Activated T-helper 9 cell treated with anti-CD3 and anti-CD28 coated beads, Interleukin-2, amount 50 U/mL, for 16 hours (primary cell): ENCODE results near the gene ZDHHC13.
"Not testable (repeated sequence)": the region's sequence is repeated elsewhere in the genome, so short reads cannot be mapped to it uniquely, and the experiment has no call there.

Experiments used
- DNase-seq: peaks from one replicate; pipeline ENCODE4 v3.0.0-alpha.2; 2020; ENCODE audit warnings: low read depth

ZDHHC13 gene

DNA sequence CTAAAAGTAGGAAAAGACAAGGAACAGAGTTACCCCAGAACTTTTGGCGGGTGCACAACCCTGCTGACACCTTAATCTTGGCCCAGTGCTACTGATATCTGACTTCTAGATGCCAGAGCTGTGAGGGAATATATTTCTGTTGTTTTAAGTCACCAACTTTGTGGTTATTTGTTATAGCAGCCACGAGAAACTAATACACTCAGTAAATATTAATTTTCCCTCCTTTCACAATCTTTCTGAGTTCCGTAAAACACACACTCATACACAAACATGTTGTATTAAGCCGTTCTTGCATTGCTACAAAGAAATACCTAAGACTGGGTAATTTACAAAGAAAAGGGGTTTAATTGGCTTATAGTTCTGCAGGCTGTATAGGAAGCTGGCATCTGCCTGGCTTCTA, 16.1 kb upstream of the ZDHHC13 start:
- DNase-seq = no peak

DNA sequence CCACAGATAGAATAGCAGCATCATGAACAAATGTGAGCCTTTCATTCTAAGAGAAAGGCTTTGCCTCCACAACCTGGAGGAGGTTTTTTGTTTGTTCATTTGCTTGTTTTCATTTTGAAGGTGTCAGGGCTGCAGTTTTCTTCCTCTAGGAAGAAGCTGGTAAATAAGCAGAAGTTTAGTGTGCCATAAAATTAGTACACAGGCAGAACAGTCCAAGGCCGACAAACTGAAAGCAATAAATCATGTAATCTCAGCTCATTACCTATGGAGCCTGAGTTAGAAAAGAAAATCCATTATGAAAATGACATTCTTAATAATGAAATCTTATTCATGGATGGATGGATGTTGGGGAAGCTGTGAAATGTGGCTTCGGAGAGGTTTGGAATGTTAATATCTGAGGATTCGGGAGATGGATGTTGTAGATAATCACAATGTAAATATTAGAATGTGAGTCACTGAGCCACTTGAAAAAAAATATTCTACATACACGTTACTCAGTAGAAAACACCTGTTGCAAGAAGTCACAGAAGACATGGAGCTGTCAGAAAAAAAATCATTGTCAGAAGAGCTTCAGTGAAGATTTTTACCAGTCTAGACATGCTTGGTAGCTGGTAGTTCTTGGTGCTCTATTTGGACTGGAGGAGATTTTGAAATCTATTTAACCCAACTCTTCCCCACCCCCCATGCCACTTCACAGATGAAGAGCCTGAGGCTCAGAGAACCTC, 15.0 kb upstream of the ZDHHC13 start:
- DNase-seq = no peak

DNA sequence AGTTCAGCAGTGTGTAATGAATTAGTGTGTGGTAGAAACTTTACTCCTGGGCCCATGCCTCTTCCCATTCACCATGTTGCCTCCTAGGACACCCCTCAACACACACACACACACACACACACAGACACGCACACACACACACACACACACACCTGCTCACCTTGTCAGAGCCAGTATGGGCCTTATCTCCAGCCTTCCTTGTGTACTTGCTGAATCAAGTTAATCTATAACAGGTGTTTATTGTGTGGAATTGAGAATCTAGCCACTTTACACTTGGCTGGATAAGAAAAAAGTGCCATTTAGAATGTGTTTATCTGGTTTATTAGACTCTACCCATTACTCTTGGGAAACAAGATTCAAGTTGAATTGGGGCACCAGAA, 14.5 kb upstream of the ZDHHC13 start:
- DNase-seq = no peak

DNA sequence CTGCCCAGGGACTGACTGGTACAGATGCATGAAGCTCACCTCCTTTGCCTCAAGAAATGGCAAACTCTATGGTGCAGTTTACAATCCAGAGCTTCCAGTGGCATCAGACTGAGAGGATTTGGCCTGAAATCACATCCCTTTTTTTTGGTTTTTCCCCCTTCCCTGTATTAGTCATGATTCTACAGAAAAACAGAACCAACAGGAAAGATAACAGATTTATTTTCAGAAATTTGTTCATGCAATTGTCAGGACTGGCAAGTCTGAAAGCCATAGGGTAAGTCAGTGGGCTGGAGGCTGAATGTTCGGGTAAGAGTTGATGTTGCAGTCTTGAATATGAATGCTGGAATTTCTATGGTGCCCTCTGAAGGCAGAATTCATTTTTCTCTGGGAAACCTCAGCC, 12.0 kb upstream of the ZDHHC13 start:
- no peak for DNase-seq

DNA sequence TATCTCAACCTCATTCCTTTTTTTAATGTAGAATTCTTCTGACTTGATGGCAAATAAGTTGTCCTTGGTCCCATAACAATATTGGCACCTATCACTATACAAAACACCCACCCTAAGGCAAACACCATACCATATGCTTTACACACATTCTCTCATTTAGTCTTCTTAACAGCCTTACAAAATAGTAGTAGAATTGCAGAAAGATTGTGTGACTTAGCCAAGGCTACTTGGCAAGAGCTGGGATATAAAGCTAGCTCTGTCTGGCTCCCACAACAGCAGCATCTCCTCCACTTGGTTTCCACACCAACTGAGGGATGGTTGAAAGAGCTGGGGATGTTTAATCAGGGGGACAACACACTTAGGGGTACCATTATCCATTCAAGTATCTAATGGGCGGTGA, 9.8 kb upstream of the ZDHHC13 start:
- no peak for DNase-seq

DNA sequence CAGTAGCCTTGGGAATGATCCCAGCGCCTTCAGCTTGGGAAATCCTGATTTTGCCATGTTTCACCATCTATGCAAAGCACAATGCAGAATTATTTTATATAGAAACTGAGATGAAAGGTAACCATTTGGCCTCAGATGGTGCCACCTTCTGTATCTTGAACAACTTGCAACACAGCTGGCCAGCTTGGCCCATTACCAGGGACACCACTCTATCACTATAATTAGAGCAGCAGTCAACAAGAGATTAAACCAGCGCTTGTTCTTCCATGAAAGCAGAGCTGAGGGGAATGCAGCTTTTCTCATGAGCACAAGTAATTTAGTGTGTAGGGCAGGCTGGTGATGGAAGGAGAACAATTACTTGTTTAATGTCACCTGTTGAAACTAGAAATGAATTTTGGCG, 6.7 kb upstream of the ZDHHC13 start:
- DNase-seq = no peak

DNA sequence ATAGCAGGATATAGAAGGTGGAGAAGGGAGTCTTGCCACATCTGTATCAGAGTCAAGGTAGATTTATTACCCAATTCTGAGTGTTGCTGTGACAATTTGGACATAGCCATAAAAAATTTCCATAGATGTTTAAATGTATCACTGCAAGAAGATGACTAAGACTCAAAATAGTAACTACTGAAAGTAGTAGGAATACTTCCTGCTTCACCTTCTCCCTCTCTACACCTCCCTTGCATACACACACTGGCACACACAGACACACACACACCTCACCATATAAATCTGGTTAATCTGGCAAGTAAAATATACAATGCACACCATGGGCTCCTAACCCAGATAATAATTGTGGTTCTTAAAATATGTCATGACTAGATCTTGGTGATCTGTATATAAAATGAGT, 5.2 kb upstream of the ZDHHC13 start:
- DNase-seq = no peak

DNA sequence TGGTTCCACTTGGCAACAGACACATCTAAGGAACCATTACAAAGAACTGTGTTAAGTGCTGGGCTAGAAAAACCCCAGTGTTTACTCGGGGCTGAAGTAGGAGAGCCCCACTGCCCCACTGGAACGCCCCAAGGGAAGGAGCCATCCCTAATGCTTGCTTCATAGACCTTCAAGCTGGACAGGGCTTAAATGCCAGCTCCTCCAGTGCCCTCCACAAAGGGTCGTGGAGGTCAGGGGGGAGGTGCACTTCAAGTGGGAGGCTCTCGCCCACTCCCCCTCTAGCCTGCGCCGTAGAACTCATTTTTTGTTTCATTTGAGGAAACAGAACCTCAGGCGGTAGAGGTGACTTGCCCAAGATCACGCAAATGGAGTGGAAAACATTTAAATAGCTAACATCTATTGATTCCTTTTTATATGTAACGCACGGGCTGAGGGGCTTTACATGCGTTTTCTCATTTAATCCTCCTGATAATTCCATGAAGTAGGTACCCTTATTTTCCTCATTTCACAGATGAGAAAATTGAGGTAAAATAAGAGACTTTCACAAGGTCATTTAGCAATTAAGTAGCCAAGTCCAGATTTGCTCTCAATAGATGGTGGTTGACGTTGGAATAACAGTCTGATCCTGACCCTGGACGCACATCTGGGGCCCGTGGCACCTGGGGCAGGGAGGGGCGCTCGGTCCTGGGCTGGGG, 545 bp upstream of the ZDHHC13 start:
- no peak for DNase-seq

DNA sequence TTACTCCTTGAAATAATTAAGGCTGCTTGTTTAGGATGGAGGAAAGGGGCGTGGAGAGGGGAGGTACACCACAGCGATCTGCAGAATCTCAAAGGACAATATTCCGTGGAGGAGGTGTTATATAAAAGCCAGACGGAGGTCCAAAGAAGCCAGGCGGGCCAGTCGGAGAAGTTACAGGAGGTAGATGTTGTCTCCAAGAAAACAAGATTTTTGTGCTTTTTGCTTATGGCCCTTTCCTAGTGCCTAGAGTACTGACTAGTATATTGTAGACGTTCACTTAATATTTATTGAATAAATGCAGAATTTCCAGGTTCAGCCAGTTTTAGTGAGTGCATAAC, 761 bp downstream of the ZDHHC13 start:
- no peak for DNase-seq

DNA sequence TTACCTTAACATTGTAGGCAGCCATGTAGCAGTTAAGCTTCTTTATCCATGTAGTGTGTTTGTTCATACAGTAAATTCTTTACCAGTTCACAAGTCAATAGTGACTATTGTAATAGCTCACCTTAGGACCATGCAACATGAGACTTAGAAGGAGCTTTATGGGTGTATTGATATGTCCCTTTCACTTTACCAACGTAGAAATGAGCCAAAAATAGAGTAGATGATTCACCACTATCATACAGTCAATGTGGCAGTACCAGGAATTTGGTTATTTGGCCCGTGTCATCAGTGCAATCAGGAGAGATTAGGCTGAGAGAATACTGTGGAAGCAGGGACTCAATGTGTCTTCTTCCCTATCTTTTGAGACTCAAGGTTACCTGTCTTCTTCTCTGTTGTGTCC, 4.7 kb downstream of the ZDHHC13 start:
- no peak for DNase-seq

DNA sequence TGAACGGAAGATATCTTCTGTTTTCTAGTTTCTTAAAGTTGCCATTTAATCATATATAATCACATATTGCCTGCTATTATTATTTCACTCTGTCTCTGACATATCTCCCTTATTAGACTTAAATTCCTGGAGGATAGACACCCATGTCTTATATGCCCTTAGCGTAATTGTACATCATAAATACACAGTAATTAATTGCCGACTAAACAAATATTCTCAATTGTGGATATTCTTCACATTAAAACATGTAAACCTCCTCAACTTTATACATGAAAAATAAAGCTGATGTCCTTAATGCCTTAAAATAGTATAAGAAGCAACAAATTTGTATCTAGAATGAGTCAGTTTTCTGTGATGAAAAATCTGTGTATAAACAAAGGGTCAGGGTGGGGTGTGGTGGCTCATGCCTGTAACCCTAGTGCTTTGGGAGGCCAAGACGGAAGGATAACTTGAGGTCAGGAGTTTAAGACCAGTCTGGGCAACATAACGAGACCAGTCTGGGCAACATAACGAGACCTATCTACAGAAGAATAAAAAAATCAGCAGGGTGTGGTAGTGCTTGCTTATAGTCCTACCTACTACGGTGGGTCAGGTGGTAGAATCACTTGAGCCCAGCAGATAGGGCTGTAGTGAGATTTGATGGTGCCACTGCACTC, 6.1 kb downstream of the ZDHHC13 start:
- DNase-seq = no peak

DNA sequence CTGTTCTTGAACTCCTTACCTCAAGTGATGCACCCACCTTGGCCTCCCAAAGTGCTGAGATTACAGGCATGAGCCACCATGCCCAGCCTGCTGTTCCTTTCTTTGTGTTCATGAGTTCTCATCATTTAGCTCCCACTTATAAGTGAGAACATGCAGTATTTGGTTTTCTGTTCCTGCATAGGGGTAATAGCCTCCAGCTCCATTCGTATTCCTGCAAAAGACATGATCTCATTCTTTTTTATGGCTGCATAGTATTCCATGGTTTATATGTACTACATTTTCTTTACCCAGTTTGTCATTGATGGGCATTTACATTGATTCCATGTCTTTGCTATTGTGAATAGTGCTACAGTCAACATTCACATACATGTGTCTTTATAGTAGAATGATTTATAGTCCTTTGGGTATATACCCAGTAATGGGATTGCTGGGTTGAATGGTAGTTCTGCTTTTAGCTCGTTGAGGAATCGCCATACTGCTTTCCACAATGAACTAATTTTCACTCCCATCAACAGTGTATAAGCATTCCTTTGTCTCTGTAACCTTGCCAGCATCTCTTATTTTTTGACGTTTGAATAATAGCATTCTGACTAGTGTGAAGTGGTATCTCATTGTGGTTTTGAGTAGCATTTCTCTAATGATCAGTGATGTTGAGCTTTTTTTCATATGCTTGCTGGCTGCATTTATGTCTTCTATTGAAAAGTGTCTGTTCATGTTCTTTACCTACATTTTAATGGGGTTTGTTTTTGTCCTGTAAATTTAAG, 9.8 kb downstream of the ZDHHC13 start:
- not testable (repeated sequence) for DNase-seq

DNA sequence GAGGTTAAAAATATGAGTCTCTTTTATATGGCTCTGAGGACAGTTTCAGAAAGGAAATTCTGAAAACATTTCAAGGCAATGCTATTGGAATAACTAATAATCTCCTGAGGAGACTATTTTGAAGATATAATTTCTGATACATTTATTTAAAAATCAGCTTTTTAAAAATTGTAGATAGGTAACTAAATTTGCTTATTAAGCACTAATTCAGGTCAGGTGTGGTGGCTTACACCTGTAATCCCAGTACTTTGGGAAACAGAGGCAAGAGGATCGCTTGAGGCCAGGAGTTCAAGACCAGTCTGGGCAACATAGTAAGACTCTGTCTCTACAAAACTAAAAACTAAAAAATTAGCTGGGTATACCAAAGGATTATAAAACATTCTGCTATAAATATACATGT, 17.0 kb downstream of the ZDHHC13 start:
- no peak for DNase-seq

DNA sequence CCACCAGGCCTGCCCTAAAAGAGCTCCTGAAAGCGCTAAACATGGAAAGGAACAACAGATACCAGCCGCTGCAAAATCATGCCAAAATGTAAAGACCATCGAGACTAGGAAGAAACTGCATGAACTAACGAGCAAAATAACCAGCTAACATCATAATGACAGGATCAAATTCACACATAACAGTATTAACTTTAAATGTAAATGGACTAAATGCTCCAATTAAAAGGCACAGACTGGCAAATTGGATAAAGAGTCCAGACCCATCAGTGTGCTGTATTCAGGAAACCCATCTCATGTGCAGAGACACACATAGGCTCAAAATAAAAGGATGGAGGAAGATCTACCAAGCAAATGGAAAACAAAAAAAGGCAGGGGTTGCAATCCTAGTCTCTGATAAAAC, 19.9 kb downstream of the ZDHHC13 start:
- DNase-seq = not testable (repeated sequence)

DNA sequence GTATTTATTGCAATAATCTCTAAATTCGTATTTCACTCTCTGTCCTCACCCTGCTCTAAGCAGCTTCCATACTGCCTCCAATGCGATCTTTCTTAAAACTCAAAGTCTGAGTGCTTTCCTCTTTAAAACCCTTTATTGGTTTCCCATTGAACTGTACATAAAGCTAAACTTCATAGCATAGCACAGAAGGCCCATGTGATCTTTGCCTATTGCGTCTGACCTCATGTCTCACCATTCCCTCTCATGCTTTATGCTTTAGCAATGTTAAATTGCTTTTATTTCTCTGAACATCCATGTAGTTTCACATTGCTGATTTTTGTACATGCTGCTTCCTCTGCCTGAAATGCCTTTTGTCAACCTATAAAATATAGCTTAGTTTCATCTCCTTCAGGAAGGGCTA, 28.4 kb downstream of the ZDHHC13 start:
- DNase-seq = no peak

DNA sequence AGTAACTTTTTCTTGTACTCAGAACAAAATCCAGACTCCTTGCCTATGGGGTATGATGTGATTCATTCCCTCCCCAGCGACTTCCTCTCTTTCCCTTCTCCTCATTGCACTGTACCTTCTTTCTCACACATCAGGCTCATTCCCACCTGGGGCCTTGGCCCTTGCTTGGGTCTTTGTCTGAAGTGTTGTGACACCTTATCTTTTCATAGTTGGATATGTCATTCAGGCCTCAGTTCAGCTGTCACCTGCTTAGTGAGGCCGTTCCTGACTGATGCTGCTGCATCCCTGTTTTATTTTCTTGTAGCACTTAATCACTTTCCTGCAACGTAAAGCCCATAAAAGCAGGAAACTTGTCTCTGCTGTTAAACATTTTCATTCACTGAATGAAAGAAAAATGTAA, 39.9 kb downstream of the ZDHHC13 start:
- no peak for DNase-seq

DNA sequence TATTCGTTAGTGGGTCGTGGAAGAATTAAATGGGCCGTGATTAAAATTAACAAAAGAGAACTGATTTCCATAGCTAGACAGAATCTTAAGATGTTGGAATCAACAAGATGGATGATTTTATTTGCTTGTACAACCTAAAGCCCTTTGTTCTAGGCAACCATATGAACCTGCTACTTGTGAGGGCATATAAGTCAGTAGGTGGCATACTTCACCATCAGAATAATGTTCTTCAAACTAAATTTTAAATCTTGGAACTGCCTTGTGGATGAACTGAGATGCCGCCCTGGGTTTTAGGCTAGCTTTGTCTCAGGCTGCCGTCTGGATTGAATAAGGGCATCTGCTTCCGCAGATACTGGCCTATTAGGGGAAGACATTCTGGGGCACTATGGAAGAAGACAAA, 43.9 kb downstream of the ZDHHC13 start:
- no peak for DNase-seq

DNA sequence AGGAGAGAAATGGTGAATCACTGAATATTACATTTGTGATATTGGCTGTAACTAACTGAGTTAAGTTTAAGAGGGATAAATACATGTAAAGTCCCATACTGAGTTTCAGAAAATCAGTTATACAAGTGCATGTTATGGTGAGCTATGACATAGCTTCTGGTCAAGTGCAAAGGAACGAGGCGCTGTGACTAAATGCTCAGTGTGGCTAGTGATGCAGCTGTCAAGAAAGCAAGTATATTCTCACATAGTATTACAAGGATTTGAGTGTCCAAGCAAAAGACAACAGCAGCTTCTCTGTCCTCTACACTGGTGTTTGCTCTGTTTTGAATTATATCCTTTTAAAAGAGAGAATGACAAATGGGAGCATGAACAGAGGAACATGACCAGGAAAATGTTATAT, 44.7 kb downstream of the ZDHHC13 start:
- DNase-seq = no peak

DNA sequence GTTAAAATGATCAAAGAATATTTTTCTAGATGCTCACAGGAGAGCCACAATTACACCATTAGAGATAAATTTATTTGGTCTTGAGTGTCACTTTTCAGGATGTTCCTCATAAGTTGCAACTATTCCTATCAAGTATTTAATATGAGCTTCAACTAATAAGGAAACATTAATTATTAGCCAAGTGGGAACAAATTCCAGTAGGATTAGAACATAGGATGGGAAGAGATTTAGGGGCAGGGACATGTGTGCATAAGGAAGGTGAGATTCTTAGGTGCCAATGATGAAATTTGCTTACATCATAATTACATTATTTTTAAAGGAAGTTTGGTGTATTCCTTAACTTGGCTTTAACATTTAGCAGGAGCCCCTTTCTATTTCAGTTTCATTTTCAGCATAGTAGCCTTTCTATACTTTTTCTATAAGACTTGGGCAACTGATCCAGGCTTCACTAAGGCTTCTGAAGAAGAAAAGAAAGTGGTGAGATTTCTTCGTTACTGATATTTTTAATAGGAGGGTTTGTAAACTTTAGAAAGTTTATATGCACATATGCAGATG, 46.1 kb downstream of the ZDHHC13 start:
- no peak for DNase-seq

DNA sequence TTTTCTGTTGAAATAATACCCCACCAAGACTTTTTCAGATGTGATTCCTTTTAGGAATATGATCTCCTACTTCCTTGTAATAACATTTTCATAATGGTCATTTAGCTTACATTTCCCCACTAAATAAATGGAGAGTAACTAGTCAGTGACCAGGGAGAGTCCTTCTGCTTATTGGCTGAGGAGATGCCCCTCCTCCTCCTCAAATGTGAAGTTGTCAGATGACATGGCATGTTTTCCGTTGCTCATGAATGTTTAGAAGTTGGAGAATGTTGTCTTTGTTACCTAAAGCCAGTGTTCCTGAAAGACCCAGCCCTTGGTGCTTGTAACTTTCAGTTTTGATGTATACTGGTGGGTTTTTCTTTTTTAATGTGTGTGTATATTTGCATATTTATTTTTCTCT, 46.6 kb downstream of the ZDHHC13 start:
- DNase-seq = no peak

DNA sequence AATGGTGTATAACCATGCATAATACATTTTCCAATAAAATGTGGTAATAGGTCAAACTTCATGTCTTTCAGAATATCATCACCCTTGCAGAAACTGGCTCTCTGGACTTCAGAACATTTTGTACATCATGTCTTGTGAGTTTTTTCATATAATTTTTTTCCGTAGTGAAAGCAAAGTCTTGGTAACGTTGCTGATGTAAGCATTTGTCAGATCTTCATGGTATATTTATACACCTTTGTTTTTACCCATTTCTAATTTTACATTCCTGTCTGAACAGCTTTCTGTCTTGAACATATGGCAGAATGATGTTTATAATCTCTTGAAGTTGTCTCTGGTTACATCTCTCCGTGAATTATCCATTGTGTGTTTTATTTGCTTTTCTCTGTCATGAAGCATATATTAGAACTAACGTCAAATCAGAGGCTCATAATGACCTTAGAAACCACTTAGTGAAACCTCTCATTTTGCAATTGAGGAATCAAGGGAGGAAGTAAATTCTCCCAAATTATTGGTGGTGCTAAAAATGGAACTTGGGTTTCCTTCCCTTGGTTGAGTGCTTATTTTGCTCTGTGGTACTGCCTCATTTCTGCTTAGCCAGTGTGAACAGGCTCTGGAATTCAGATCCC, 47.4 kb downstream of the ZDHHC13 start:
- no peak for DNase-seq

DNA sequence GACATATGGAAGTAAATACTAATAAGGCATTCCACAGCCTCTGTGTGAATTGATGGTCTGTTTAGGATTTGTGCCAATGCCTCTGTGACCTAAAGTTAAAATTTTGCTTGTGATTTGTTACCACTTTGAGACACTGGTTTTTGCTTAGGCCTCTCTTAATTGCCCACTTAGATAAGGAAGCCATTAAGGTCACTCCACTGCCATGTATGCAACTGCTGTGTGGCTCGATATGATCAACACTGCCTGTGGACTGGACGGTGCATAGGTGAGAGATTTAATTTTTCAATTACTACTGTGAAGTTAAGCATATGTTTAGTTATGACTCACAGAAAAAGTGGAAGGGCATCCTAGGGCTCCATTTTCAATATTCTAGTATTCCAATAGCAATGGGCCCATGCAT, 47.9 kb downstream of the ZDHHC13 start:
- no peak for DNase-seq
